GM12878 (cell line): ENCODE results near the gene PEX26. TPM values are rescaled to one million over a fixed set of nuclear protein-coding genes. Genes with fewer than 3 reads are reported as not detected.

Experiments
- CBX5 ChIP-seq: sonication (generic); IDR thresholded peaks from 2 replicates; pipeline ENCODE4 v1.6.1; 2016; ENCODE audit warnings: low read depth, moderate library complexity, mild to moderate bottlenecking, inconsistent platforms
- CHD4 ChIP-seq: fragments of 200-600 bp; sonication (generic); IDR thresholded peaks from 2 replicates; pipeline ENCODE4 v1.6.1; 2016; ENCODE audit warnings: mild to moderate bottlenecking
- IRF5 ChIP-seq: fragments of 450-650 bp; IDR thresholded peaks from 2 replicates; pipeline ENCODE4 v1.6.1; 2017; ENCODE audit warnings: borderline replicate concordance
- JUNB ChIP-seq: IDR thresholded peaks from 2 replicates; pipeline ENCODE4 v1.6.1; 2016; ENCODE audit warnings: antibody characterized with exemption, mild to moderate bottlenecking
- LARP7 ChIP-seq: fragments of 450-650 bp; IDR thresholded peaks from 2 replicates; pipeline ENCODE4 v1.6.1; 2017; ENCODE audit warnings: mild to moderate bottlenecking
- MAX ChIP-seq: IDR thresholded peaks from 2 replicates; pipeline ENCODE4 v1.6.1; 2012; ENCODE audit warnings: low read depth, low read length, improper control_type of control experiment
- NFIC ChIP-seq: IDR thresholded peaks from 2 replicates; pipeline ENCODE4 v1.6.1; 2012; ENCODE audit warnings: low read depth, mild to moderate bottlenecking, inconsistent platforms, low read length, moderate library complexity
- NFXL1 ChIP-seq: fragments of 450-650 bp; IDR thresholded peaks from 2 replicates; pipeline ENCODE4 v1.6.1; 2017; ENCODE audit warnings: antibody characterized with exemption, mild to moderate bottlenecking, borderline replicate concordance
- NR2F1 ChIP-seq: fragments of 450-650 bp; conservative IDR thresholded peaks from 2 replicates; pipeline ENCODE4 v1.6.1; 2017; ENCODE audit warnings: mild to moderate bottlenecking
- RCOR1 ChIP-seq: conservative IDR thresholded peaks from 2 replicates; pipeline ENCODE4 v1.6.1; 2012; ENCODE audit warnings: low read depth, low read length, improper control_type of control experiment
- TCF7 ChIP-seq: IDR thresholded peaks from 2 replicates; pipeline ENCODE4 v1.6.1; 2014; ENCODE audit warnings: antibody characterized with exemption, borderline replicate concordance
- WRNIP1 ChIP-seq: IDR thresholded peaks from 2 replicates; pipeline ENCODE4 v1.6.1; 2011; ENCODE audit warnings: low read depth, low read length, improper control_type of control experiment, borderline replicate concordance
- YY1 ChIP-seq: IDR thresholded peaks from 2 replicates; pipeline ENCODE4 v1.6.1; 2011; ENCODE audit warnings: low read depth, mild to moderate bottlenecking, low read length
- ZNF217 ChIP-seq: fragments of 450-650 bp; IDR thresholded peaks from 2 replicates; pipeline ENCODE4 v1.6.1; 2017; ENCODE audit warnings: antibody characterized with exemption, mild to moderate bottlenecking
- ZNF24 ChIP-seq: fragments of 450-650 bp; IDR thresholded peaks from 2 replicates; pipeline ENCODE4 v1.6.1; 2017; ENCODE audit warnings: antibody characterized with exemption, mild to moderate bottlenecking
- ZNF384 ChIP-seq: IDR thresholded peaks from 2 replicates; pipeline ENCODE4 v1.6.1; 2012; ENCODE audit warnings: low read depth, mild to moderate bottlenecking, low read length, improper control_type of control experiment, borderline replicate concordance
- polyA plus RNA-seq, 11 experiments: library from polyadenylated mRNA; depleted of rRNA in 4 of 11; unstranded in 6 of 11; stranded (reverse) in 5 of 11; fragments of >200 nt; fragmentation: Nextera tagmentation in 4 of 11; fragmentation: Illumina TruSeq in 1 of 11; extraction: Ambion mirVana in 4 of 11; extraction: Trizol in 1 of 11; gene quantifications; 1 replicate in 1 of 11; 2 replicates in 10 of 11; pipeline versions ENCODE4 v1.2.1 to v1.2.3, GENCODE V29; 2011 to 2016; ENCODE audit warnings: inconsistent platforms in 2 of 11, missing spikeins in 2 of 11, low read depth in 1 of 11
- total RNA-seq, 4 experiments: library from RNA; depleted of rRNA in 3 of 4; stranded (reverse); fragments of >200 nt in 3 of 4; fragmentation: Illumina TruSeq in 1 of 4; extraction: Trizol in 1 of 4; gene quantifications; 2 replicates each; pipeline versions ENCODE4 v1.2.1 to v1.2.3, GENCODE V29; 2013 to 2021
- TF ChIP-seq, protein P1 (sequence below): IDR thresholded peaks from 2 replicates; pipeline ENCODE4 v1.6.1; 2011; ENCODE audit warnings: borderline replicate concordance, low read depth, mild to moderate bottlenecking, moderate library complexity, mixed read lengths, low read length; ENCODE audit not compliant: insufficient read depth; ENCODE audit errors: extremely low read length
- TF ChIP-seq, protein P2 (sequence below): IDR thresholded peaks from 2 replicates; pipeline ENCODE4 v1.6.1; 2012; ENCODE audit warnings: low read depth, low read length, improper control_type of control experiment
- TF ChIP-seq, protein P3 (sequence below): IDR thresholded peaks from 2 replicates; pipeline ENCODE4 v1.6.1; 2012; ENCODE audit warnings: mild to moderate bottlenecking, low read depth, low read length
- TF ChIP-seq, protein P4 (sequence below): fragments of 450-650 bp; IDR thresholded peaks from 2 replicates; pipeline ENCODE4 v1.6.1; 2017; ENCODE audit warnings: mild to moderate bottlenecking, low read depth, inconsistent platforms; ENCODE audit not compliant: poor library complexity, severe bottlenecking

Gene PEX26
- total and polyA plus RNA-seq, 10 of the 15 experiments (the other 5 are each of a cell fraction or from before 2014, with no cell fraction given): 0.79 to 50.8 (median 22.4) TPM

DNA sequence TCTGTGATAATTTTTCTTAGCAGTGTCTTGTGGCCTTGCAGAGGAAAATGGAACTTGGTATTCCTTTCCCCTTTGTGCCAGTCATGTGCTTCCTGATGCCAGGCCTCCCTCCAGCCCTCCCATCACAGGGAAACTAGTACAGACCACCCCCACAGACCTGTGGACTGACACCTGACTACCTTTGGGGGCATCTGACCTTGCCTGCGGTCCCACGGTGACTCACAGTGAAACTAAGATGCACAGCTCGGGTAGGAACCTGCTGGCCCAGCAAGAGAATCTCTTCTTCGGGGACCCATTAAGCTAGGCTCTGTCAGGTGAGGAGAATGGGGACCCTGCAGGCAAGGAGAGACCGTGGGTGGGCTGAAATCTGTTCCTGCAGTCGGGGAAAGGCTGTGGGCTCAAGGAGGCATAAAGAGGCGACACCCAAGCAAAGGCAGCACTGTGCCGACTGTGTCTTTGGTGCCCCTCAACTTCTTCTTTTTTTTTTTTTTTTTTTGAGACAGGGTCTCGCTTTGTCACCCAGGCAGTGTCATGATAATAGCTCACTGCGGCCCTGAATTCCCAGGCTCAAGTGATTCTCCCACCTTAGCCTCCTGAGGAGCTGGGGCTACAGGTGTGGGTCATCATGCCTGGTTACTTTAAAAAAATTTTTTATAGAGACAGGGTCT, 20.8 kb upstream of the PEX26 start (continued):
- TF ChIP-seq, protein P1, sequence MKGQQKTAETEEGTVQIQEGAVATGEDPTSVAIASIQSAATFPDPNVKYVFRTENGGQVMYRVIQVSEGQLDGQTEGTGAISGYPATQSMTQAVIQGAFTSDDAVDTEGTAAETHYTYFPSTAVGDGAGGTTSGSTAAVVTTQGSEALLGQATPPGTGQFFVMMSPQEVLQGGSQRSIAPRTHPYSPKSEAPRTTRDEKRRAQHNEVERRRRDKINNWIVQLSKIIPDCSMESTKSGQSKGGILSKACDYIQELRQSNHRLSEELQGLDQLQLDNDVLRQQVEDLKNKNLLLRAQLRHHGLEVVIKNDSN: no peak
- TF ChIP-seq IRF5 (no peak), ZNF24 (no peak), LARP7 (0 out of 2 replicates have a peak, but pooled peaks have one; percentile 20), NFIC (no peak), JUNB (peak; percentile 91), NR2F1 (peak; percentile 93), ZNF217 (peak; percentile 46; the same call in 1 of the 2 replicates), WRNIP1 (no peak), CBX5 (no peak), CHD4 (no peak), YY1 (peak; percentile 28; the same call in 1 of the 2 replicates), NFXL1 (no peak), ZNF384 (no peak), TCF7 (no peak), MAX (peak; percentile 39; the same call in 1 of the 2 replicates), RCOR1 (no peak)
- TF ChIP-seq, protein P2, sequence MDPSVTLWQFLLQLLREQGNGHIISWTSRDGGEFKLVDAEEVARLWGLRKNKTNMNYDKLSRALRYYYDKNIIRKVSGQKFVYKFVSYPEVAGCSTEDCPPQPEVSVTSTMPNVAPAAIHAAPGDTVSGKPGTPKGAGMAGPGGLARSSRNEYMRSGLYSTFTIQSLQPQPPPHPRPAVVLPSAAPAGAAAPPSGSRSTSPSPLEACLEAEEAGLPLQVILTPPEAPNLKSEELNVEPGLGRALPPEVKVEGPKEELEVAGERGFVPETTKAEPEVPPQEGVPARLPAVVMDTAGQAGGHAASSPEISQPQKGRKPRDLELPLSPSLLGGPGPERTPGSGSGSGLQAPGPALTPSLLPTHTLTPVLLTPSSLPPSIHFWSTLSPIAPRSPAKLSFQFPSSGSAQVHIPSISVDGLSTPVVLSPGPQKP: no peak
- TF ChIP-seq, protein P3, sequence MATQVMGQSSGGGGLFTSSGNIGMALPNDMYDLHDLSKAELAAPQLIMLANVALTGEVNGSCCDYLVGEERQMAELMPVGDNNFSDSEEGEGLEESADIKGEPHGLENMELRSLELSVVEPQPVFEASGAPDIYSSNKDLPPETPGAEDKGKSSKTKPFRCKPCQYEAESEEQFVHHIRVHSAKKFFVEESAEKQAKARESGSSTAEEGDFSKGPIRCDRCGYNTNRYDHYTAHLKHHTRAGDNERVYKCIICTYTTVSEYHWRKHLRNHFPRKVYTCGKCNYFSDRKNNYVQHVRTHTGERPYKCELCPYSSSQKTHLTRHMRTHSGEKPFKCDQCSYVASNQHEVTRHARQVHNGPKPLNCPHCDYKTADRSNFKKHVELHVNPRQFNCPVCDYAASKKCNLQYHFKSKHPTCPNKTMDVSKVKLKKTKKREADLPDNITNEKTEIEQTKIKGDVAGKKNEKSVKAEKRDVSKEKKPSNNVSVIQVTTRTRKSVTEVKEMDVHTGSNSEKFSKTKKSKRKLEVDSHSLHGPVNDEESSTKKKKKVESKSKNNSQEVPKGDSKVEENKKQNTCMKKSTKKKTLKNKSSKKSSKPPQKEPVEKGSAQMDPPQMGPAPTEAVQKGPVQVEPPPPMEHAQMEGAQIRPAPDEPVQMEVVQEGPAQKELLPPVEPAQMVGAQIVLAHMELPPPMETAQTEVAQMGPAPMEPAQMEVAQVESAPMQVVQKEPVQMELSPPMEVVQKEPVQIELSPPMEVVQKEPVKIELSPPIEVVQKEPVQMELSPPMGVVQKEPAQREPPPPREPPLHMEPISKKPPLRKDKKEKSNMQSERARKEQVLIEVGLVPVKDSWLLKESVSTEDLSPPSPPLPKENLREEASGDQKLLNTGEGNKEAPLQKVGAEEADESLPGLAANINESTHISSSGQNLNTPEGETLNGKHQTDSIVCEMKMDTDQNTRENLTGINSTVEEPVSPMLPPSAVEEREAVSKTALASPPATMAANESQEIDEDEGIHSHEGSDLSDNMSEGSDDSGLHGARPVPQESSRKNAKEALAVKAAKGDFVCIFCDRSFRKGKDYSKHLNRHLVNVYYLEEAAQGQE: no peak
- TF ChIP-seq, protein P4, sequence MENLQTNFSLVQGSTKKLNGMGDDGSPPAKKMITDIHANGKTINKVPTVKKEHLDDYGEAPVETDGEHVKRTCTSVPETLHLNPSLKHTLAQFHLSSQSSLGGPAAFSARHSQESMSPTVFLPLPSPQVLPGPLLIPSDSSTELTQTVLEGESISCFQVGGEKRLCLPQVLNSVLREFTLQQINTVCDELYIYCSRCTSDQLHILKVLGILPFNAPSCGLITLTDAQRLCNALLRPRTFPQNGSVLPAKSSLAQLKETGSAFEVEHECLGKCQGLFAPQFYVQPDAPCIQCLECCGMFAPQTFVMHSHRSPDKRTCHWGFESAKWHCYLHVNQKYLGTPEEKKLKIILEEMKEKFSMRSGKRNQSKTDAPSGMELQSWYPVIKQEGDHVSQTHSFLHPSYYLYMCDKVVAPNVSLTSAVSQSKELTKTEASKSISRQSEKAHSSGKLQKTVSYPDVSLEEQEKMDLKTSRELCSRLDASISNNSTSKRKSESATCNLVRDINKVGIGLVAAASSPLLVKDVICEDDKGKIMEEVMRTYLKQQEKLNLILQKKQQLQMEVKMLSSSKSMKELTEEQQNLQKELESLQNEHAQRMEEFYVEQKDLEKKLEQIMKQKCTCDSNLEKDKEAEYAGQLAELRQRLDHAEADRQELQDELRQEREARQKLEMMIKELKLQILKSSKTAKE: peak; percentile 65
